ENCODE data around the gene CCDC33.

Gene CCDC33

GRCh38 chr15:74312445-74313007 lies 76.4 kb downstream of the CCDC33 start:
- no peak for DNase-seq (ENCODE audit: low spot score)

GRCh38 chr15:74313889-74314288 lies 77.8 kb downstream of the CCDC33 start:
- DNase-seq (ENCODE audit: low spot score), result no peak

GRCh38 chr15:74314795-74315438 lies 78.8 kb downstream of the CCDC33 start:
- DNase-seq (ENCODE audit: low spot score), result no peak

- DNase-seq (ENCODE audit: low spot score), result no peak
Measured at GRCh38 chr15:74315626-74316025, 79.5 kb downstream of the CCDC33 start.

GRCh38 chr15:74316141-74316540 lies 80.0 kb downstream of the CCDC33 start:
- DNase-seq (ENCODE audit: low spot score), result no peak

GRCh38 chr15:74317820-74318375 lies 81.8 kb downstream of the CCDC33 start:
- no peak for DNase-seq (ENCODE audit: low spot score)

- DNase-seq (ENCODE audit: low spot score), result no peak
Measured at GRCh38 chr15:74318376-74319137, 82.4 kb downstream of the CCDC33 start.

GRCh38 chr15:74319138-74319460 lies 83.0 kb downstream of the CCDC33 start:
- no peak for DNase-seq (ENCODE audit: low spot score)

GRCh38 chr15:74319596-74320351 lies 83.6 kb downstream of the CCDC33 start:
- no peak for DNase-seq (ENCODE audit: low spot score)

- no peak for DNase-seq (ENCODE audit: low spot score)
Measured at GRCh38 chr15:74320352-74321247, 84.5 kb downstream of the CCDC33 start.

GRCh38 chr15:74322558-74323180 lies 86.5 kb downstream of the CCDC33 start:
- DNase-seq (ENCODE audit: low spot score), result peak; percentile 12

GRCh38 chr15:74324714-74325113 lies 88.6 kb downstream of the CCDC33 start:
- no peak for DNase-seq (ENCODE audit: low spot score)

- DNase-seq (ENCODE audit: low spot score), result no peak
Measured at GRCh38 chr15:74326746-74327145, 90.6 kb downstream of the CCDC33 start.

GRCh38 chr15:74327756-74328155 lies 91.6 kb downstream of the CCDC33 start:
- DNase-seq (ENCODE audit: low spot score), result no peak

GRCh38 chr15:74328331-74329056 lies 92.4 kb downstream of the CCDC33 start:
- DNase-seq (ENCODE audit: low spot score), result no peak

- DNase-seq (ENCODE audit: low spot score), result no peak
Measured at GRCh38 chr15:74330861-74331408, 94.8 kb downstream of the CCDC33 start.

GRCh38 chr15:74332011-74332410 lies 95.9 kb downstream of the CCDC33 start:
- no peak for DNase-seq (ENCODE audit: low spot score)

- DNase-seq (ENCODE audit: low spot score), result no peak
Measured at GRCh38 chr15:74332611-74333010, 96.5 kb downstream of the CCDC33 start.

- no peak for DNase-seq (ENCODE audit: low spot score)
Measured at GRCh38 chr15:74333093-74333492, 97.0 kb downstream of the CCDC33 start.

- DNase-seq (ENCODE audit: low spot score), result no peak
Measured at GRCh38 chr15:74333662-74334061, 97.5 kb downstream of the CCDC33 start.

Data from hematopoietic multipotent progenitor cell treated with erythropoietin and hydrocortisone succinate and interleukin-3 and kit ligand, for 15 days (in vitro differentiated cells).